Sigmoid colon (tissue), 7 donors: ENCODE data around the gene RPS18. TPM values are rescaled to one million over a fixed set of nuclear protein-coding genes. Genes with fewer than 3 reads are reported as not detected.

Experiments used
- DNase-seq: peaks from one replicate; pipeline ENCODE4 v3.0.0-alpha.2; 2019
- H3K27ac ChIP-seq, 4 donors: fragments of 200-600 bp; sonication (generic); one replicate each; pipeline ENCODE4 v1.5.1; 2016 to 2019; ENCODE audit warnings: mild to moderate bottlenecking in 1 of 4
- H3K27me3 ChIP-seq, 3 donors: fragments of 200-600 bp; sonication (generic); one replicate each; pipeline ENCODE4 v1.5.1; 2019; ENCODE audit warnings: mild to moderate bottlenecking in 1 of 3
- H3K36me3 ChIP-seq, 4 donors: fragments of 200-600 bp; sonication (generic); one replicate each; pipeline ENCODE4 v1.5.1; 2016 to 2019
- H3K4me1 ChIP-seq, 4 donors: fragments of 200-600 bp; sonication (generic); one replicate each; pipeline ENCODE4 v1.5.1; 2017 to 2019
- H3K4me3 ChIP-seq, 4 donors: fragments of 200-600 bp; sonication (generic); one replicate each; pipeline ENCODE4 v1.5.1; 2017 to 2019; ENCODE audit warnings: mild to moderate bottlenecking in 2 of 4, moderate library complexity in 1 of 4
- H3K9me3 ChIP-seq, 4 donors: fragments of 200-600 bp in 3 of 4; sonication (generic) in 3 of 4; one replicate each; pipeline versions ENCODE4 v1.5.1 to v1.6.1; 2013 to 2019
- EP300 ChIP-seq, 4 donors: sonication (generic); formaldehyde crosslinking; IDR thresholded peaks; one replicate each; pipeline ENCODE4 v1.6.1; 2017; ENCODE audit warnings: antibody characterized with exemption in 4 of 4
- POLR2A ChIP-seq, 2 donors: fragments of 450-650 bp; IDR thresholded peaks; one replicate each; pipeline ENCODE4 v1.6.1; 2016; ENCODE audit warnings: antibody characterized with exemption in 2 of 2, mild to moderate bottlenecking in 2 of 2, moderate library complexity in 2 of 2
- POLR2AphosphoS5 ChIP-seq, 4 donors: sonication (generic); formaldehyde crosslinking; IDR thresholded peaks; one replicate each; pipeline ENCODE4 v1.6.1; 2017; ENCODE audit warnings: antibody characterized with exemption in 4 of 4
- WGBS, 2 donors: extraction: QIAGEN DNeasy Blood & Tissue Kit; methylation state at CpG; one replicate each; pipeline ENCODE4 v1.1.7; 2013; 5-methylcytosine and 5-hydroxymethylcytosine counted together
- intact Hi-C: fragments of 100-400 bp; cut with DNase I; formaldehyde crosslinking; loops from one replicate; pipeline ENCODE4 v1.15.1; 2023
- polyA plus RNA-seq, 3 donors: library from polyadenylated mRNA; stranded (reverse); fragments of 200-250 nt; gene quantifications; one replicate each; pipeline ENCODE4 v1.2.3, GENCODE V29; 2013
- total RNA-seq, 4 donors: library from RNA; depleted of rRNA; stranded (reverse); fragments of >200 nt; gene quantifications; one replicate each; pipeline ENCODE4 v1.1.0, GENCODE V29; 2016
- TF ChIP-seq, protein P1 (sequence below), 4 experiments: fragments of 450-650 bp in 3 of 4; fragments of 200-600 bp in 1 of 4; IDR thresholded peaks; one replicate each; pipeline ENCODE4 v1.5.1; 2016 to 2019; ENCODE audit warnings: antibody characterized with exemption in 4 of 4, mild to moderate bottlenecking in 3 of 4, moderate library complexity in 2 of 4
- donor health status: healthy with polysubstance abuse.
- donor health status: Bipolar disorder and iron deficiency.
- donor health status: healthy.

RPS18 gene
- total and polyA plus RNA-seq, 7 donors: 2,427 to 7,566 (median 4,052) TPM

DNA sequence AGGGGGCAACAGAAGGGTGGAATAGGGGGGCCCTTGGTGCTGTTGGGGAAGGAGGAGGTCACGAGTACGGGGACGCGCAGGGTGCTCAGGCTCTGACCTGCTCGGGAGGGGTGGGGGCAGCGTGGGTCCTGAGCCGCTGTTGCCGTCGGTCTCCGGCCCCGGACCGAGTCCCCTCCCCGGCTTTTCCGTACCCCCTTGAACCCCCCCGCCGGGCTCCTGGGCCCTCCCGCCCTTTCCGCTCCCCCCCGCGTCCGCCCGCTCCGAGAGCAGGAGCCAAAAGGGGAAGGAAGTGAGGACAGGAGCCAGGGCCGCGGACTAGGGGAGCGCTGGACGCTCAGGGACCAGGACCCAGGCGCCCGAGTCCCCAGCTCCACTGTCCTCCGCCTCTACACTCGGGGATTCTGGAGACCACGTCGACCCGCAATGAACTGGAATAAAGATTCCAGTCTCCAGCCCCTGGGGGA lies 26.9 kb downstream of the RPS18 start, which contains the start of gene RGL2:
Gene RGL2 (minus strand): TSS at position 170 of the 464 bp plus-strand sequence. CDS start 332 bp downstream, outside the sequence.
- Histone ChIP-seq H3K4me3 (peak within 1 kb of the TSS; percentile 62 to 93 (median 84)), H3K4me1 (peaks cover 0 to 37% (median 24%) of the 10 kb centered on the region in 4 donors), H3K36me3 (peaks cover 10 to 58% (median 30%) of the 10 kb centered on the region in 4 donors), H3K27ac (peak within 1 kb of the TSS; percentile 95 to 98 (median 97)), H3K27me3 (no peaks in the 10 kb centered on the region), H3K9me3 (no peaks in the 10 kb centered on the region)
- TF ChIP-seq POLR2A (IDR thresholded peaks at IDR 0.05) (no peak), POLR2AphosphoS5 (IDR thresholded peaks at IDR 0.05) (peak in 1 of 4 donors; percentile 6)
- 0 to 1% methylated on average over 34 of the region's 34 CpGs for WGBS, 2 donors
- intact Hi-C loops: loop anchor here (1.0 to 5.0 kb wide), 3 partner anchors 15 to 128 kb away; partner anchors contain the start of genes B3GALT4 and TAPBP
- DNase-seq: peak; percentile 94

DNA sequence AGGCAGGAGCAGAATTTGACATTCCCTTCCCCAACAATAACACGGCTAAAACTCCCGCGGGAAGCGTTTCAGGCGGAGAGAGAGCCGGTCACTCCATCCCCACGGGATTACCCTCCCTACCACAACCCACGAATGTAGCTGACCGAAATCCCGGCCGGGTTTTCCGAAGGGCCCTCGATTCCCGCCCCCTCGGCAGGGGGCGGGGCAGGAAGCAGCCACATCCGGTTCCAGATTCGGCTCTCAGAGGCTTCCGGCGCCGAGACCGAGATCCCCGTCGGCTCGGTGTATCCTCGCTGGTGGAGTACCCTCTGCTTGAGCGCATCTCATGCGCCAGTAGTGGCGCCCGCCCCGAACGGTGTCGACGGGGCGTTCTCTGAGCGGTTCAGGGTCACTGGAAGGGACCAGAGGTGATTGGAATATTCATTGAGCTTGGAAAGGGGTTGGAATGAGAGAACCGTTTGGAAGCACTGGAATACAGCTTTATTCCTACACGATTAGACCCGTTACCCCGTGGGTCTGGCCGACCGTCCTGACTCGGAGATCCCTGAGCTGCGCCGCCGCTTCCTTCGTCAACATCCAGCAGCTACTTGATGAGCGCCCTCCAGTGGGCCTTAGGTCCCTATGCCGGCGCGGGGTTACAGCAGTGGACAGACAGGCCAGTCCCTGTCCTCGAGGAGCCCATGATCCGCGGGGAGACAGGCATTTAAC lies 27.5 kb downstream of the RPS18 start:
- peak overlapping the region; percentile 95 to 98 (median 97) for H3K27ac ChIP-seq
- H3K36me3 ChIP-seq: peaks cover 10 to 59% (median 33%) of the 10 kb centered on the region in 4 donors
- 0% methylated on average over 54 of the region's 54 CpGs for WGBS, 2 donors
- peaks cover 0 to 37% (median 24%) of the 10 kb centered on the region in 4 donors for H3K4me1 ChIP-seq
- peak; percentile 96 for DNase-seq
- H3K27me3 ChIP-seq: no peaks in the 10 kb centered on the region
- H3K4me3 ChIP-seq: peak overlapping the region; percentile 62 to 93 (median 84)
- TF ChIP-seq POLR2A (IDR thresholded peaks at IDR 0.05) (peak; percentile 69 to 80), EP300 (IDR thresholded peaks at IDR 0.05) (peak in 1 of 4 donors; percentile 21), POLR2AphosphoS5 (IDR thresholded peaks at IDR 0.05) (peak; percentile 78 to 93 (median 90))
- TF ChIP-seq, protein P1, sequence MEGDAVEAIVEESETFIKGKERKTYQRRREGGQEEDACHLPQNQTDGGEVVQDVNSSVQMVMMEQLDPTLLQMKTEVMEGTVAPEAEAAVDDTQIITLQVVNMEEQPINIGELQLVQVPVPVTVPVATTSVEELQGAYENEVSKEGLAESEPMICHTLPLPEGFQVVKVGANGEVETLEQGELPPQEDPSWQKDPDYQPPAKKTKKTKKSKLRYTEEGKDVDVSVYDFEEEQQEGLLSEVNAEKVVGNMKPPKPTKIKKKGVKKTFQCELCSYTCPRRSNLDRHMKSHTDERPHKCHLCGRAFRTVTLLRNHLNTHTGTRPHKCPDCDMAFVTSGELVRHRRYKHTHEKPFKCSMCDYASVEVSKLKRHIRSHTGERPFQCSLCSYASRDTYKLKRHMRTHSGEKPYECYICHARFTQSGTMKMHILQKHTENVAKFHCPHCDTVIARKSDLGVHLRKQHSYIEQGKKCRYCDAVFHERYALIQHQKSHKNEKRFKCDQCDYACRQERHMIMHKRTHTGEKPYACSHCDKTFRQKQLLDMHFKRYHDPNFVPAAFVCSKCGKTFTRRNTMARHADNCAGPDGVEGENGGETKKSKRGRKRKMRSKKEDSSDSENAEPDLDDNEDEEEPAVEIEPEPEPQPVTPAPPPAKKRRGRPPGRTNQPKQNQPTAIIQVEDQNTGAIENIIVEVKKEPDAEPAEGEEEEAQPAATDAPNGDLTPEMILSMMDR (IDR thresholded peaks at IDR 0.05): peak; percentile 39 to 79 (median 72)
- no peaks in the 10 kb centered on the region for H3K9me3 ChIP-seq
- intact Hi-C loops: loop anchor here (1.0 to 5.0 kb wide), 3 partner anchors 15 to 128 kb away; partner anchors contain the start of genes B3GALT4 and TAPBP

DNA sequence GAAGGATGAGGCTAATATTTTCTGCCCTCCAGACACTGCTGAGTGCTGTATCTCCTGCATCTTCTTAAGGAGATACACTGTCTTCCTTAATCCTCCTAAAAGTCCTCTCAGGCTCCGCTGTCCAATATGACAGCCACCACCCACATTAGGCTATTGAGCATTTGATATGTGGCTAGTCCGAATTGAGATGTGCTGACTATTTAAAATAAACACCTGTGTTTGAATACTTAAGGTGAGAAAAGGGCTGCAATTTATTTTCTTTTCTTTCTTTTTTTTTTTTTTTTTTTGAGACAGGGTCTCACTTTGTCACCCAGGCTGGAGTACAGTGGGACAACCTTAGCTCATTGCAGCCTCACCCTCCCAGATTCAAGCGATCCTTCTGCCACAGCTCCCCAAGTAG lies 30.0 kb downstream of the RPS18 start:
- intact Hi-C loops: no loop called here
- Histone ChIP-seq H3K9me3 (no peaks in the 10 kb centered on the region), H3K27me3 (no peaks in the 10 kb centered on the region), H3K27ac (no peak overlapping the region), H3K4me1 (peaks cover 0 to 35% (median 23%) of the 10 kb centered on the region in 4 donors), H3K4me3 (no peak overlapping the region), H3K36me3 (peaks cover 0 to 46% (median 23%) of the 10 kb centered on the region in 4 donors)
- TF ChIP-seq, protein P1 (IDR thresholded peaks at IDR 0.05): no peak
- TF ChIP-seq EP300 (IDR thresholded peaks at IDR 0.05) (no peak), POLR2AphosphoS5 (IDR thresholded peaks at IDR 0.05) (no peak), POLR2A (IDR thresholded peaks at IDR 0.05) (no peak)
- WGBS, 2 donors: 92 to 94% methylated on average over 3 of the region's 3 CpGs
- DNase-seq: no peak

DNA sequence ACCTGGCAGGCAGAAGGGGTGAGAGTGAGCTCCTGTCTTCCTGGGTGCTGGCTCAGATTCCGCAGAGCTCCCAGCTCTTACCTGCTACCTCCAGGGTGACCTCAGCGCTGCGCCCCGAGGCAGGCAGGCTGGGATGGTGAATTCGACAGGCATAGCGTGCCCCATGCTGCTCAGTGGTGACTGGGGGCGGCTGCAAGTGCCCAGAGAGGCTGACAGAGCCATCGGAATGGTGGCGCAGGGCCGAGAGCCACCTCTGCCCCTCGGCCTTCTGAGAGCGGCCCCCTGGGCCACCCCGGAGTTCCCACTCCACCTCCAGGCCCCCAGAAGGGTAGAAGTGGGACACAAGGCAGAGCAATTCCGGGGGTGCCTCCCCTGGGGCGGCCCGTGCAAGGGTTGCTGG lies 32.3 kb downstream of the RPS18 start:
- H3K36me3 ChIP-seq: peaks cover 0 to 51% (median 23%) of the 10 kb centered on the region in 4 donors
- TF ChIP-seq POLR2AphosphoS5 (IDR thresholded peaks at IDR 0.05) (no peak), POLR2A (IDR thresholded peaks at IDR 0.05) (no peak), EP300 (IDR thresholded peaks at IDR 0.05) (no peak)
- TF ChIP-seq, protein P1 (IDR thresholded peaks at IDR 0.05): no peak
- WGBS, 2 donors: 93 to 94% methylated on average over 16 of the region's 16 CpGs
- H3K27me3 ChIP-seq: no peaks in the 10 kb centered on the region
- no peak for DNase-seq
- H3K4me3 ChIP-seq: no peak overlapping the region
- peaks cover 0 to 19% (median 13%) of the 10 kb centered on the region in 4 donors for H3K4me1 ChIP-seq
- no peaks in the 10 kb centered on the region for H3K9me3 ChIP-seq
- intact Hi-C loops: no loop called here
- H3K27ac ChIP-seq: no peak overlapping the region

DNA sequence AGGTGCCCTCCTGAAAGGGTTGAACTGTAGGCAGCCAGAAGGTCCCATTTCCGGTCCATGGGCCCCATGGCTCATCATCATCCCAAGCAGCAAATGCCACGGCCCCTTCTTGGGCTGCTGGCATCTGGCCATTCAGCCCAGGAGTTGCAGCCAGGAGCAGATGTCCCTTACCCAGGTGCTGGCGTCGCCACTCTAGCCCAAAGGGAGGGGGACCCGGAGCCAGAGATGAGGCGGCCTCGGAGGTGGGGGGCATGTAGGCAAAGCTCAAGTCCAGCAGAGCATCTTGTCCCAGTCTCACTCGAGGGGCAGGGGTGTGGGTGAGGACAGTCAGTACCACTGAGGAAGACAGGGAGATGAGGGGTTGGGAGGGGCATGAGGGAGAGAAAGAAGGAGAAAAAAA lies 33.2 kb downstream of the RPS18 start:
- Histone ChIP-seq H3K4me1 (peaks cover 0 to 16% (median 10%) of the 10 kb centered on the region in 4 donors), H3K9me3 (no peaks in the 10 kb centered on the region), H3K27ac (no peak overlapping the region), H3K27me3 (no peaks in the 10 kb centered on the region), H3K36me3 (peaks cover 0 to 55% (median 24%) of the 10 kb centered on the region in 4 donors), H3K4me3 (no peak overlapping the region)
- intact Hi-C loops: no loop called here
- 85 to 89% methylated on average over 8 of the region's 8 CpGs for WGBS, 2 donors
- DNase-seq: no peak
- TF ChIP-seq EP300 (IDR thresholded peaks at IDR 0.05) (no peak), POLR2AphosphoS5 (IDR thresholded peaks at IDR 0.05) (no peak), POLR2A (IDR thresholded peaks at IDR 0.05) (no peak)
